ENCODE results near the gene TARS1. TPM values are rescaled to one million over a fixed set of nuclear protein-coding genes. Genes with fewer than 3 reads are reported as not detected.

Gene TARS1
- total RNA-seq, 1 donor from 2014 or later: 254 TPM

- TF ChIP-seq, protein P1, sequence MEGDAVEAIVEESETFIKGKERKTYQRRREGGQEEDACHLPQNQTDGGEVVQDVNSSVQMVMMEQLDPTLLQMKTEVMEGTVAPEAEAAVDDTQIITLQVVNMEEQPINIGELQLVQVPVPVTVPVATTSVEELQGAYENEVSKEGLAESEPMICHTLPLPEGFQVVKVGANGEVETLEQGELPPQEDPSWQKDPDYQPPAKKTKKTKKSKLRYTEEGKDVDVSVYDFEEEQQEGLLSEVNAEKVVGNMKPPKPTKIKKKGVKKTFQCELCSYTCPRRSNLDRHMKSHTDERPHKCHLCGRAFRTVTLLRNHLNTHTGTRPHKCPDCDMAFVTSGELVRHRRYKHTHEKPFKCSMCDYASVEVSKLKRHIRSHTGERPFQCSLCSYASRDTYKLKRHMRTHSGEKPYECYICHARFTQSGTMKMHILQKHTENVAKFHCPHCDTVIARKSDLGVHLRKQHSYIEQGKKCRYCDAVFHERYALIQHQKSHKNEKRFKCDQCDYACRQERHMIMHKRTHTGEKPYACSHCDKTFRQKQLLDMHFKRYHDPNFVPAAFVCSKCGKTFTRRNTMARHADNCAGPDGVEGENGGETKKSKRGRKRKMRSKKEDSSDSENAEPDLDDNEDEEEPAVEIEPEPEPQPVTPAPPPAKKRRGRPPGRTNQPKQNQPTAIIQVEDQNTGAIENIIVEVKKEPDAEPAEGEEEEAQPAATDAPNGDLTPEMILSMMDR (IDR thresholded peaks at IDR 0.05): no peak
- no peak overlapping the region for H3K4me3 Mint-ChIP-seq (ENCODE audit: unreplicated experiment)
- H3K36me3 Mint-ChIP-seq (ENCODE audit: low read depth): peaks cover 56% of the 10 kb centered on the region
- no peaks in the 10 kb centered on the region for H3K9me3 Mint-ChIP-seq (ENCODE audit: low read depth)
- DNase-seq (ENCODE audit: low spot score): no peak
- no peak overlapping the region for H3K27ac Mint-ChIP-seq (ENCODE audit: unreplicated experiment)
- no peaks in the 10 kb centered on the region for H3K27me3 Mint-ChIP-seq (ENCODE audit: low read depth)
- peaks cover 4% of the 10 kb centered on the region for H3K4me1 Mint-ChIP-seq (ENCODE audit: low read depth)
Observed at GRCh38 chr5:33457126-33457525, 16.4 kb downstream of the TARS1 start.

- Mint-ChIP-seq H3K9me3 (ENCODE audit: low read depth) (no peaks in the 10 kb centered on the region), H3K27me3 (ENCODE audit: low read depth) (no peaks in the 10 kb centered on the region), H3K4me3 (ENCODE audit: unreplicated experiment) (no peak overlapping the region), H3K27ac (ENCODE audit: unreplicated experiment) (no peak overlapping the region), H3K36me3 (ENCODE audit: low read depth) (peaks cover 59% of the 10 kb centered on the region), H3K4me1 (ENCODE audit: low read depth) (no peaks in the 10 kb centered on the region)
- TF ChIP-seq, protein P1 (IDR thresholded peaks at IDR 0.05): no peak
- no peak for DNase-seq (ENCODE audit: low spot score)
Observed at GRCh38 chr5:33457817-33458216, 17.1 kb downstream of the TARS1 start.

DNA sequence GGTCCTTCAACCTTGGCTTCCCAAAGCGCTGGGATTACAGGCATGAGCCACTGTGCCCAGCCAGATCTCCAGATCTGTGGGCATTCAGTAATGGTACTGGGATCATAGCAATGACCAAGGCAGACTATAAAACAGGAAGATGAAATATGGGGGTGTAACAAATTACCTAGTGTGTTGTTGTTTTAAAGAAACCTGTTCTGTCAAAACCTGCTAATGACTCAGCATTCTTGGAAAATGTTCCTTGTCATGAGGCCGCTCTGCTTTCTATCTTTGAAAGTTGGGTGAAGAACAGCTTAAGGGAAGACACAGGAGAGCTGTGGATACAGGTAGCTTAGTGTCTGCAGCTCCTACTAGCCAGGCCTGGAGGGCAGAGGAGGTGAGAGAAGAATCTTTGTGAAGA is 19.4 kb downstream of the TARS1 start:
- DNase-seq (ENCODE audit: low spot score): no peak
- H3K36me3 Mint-ChIP-seq (ENCODE audit: low read depth): peaks cover 63% of the 10 kb centered on the region
- H3K27ac Mint-ChIP-seq (ENCODE audit: unreplicated experiment): no peak overlapping the region
- TF ChIP-seq, protein P1 (IDR thresholded peaks at IDR 0.05): no peak
- no peak overlapping the region for H3K4me3 Mint-ChIP-seq (ENCODE audit: unreplicated experiment)
- H3K27me3 Mint-ChIP-seq (ENCODE audit: low read depth): no peaks in the 10 kb centered on the region
- no peaks in the 10 kb centered on the region for H3K4me1 Mint-ChIP-seq (ENCODE audit: low read depth)
- H3K9me3 Mint-ChIP-seq (ENCODE audit: low read depth): no peaks in the 10 kb centered on the region

GRCh38 chr5:33462456-33462855 is 21.7 kb downstream of the TARS1 start:
- H3K27me3 Mint-ChIP-seq (ENCODE audit: low read depth): no peaks in the 10 kb centered on the region
- H3K36me3 Mint-ChIP-seq (ENCODE audit: low read depth): peaks cover 62% of the 10 kb centered on the region
- no peaks in the 10 kb centered on the region for H3K4me1 Mint-ChIP-seq (ENCODE audit: low read depth)
- H3K27ac Mint-ChIP-seq (ENCODE audit: unreplicated experiment): no peak overlapping the region
- DNase-seq (ENCODE audit: low spot score): no peak
- H3K9me3 Mint-ChIP-seq (ENCODE audit: low read depth): no peaks in the 10 kb centered on the region
- no peak overlapping the region for H3K4me3 Mint-ChIP-seq (ENCODE audit: unreplicated experiment)
- TF ChIP-seq, protein P1 (IDR thresholded peaks at IDR 0.05): no peak

DNA sequence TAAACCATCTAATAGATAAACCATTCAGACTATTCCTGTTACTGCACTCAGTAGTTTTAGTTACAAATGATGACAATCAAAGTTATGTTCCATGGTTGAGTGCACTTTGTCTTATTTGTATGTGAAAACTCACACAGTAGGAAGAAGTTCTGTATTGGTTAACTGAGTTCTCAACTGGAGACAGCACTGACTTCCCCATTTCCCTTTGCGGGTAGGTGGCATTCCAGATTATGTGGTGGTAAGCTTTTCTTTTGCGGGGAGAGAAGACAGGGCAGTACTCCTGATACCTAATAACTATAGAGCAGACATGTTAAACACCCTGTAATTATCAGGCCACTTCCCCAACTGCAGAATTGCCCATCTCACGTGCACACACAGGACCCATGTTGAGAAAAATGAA is 24.4 kb downstream of the TARS1 start:
- DNase-seq (ENCODE audit: low spot score): no peak
- H3K4me3 Mint-ChIP-seq (ENCODE audit: unreplicated experiment): no peak overlapping the region
- peaks cover 54% of the 10 kb centered on the region for H3K36me3 Mint-ChIP-seq (ENCODE audit: low read depth)
- H3K27ac Mint-ChIP-seq (ENCODE audit: unreplicated experiment): no peak overlapping the region
- no peaks in the 10 kb centered on the region for H3K4me1 Mint-ChIP-seq (ENCODE audit: low read depth)
- H3K27me3 Mint-ChIP-seq (ENCODE audit: low read depth): no peaks in the 10 kb centered on the region
- TF ChIP-seq, protein P1 (IDR thresholded peaks at IDR 0.05): no peak
- no peaks in the 10 kb centered on the region for H3K9me3 Mint-ChIP-seq (ENCODE audit: low read depth)

Data from chondrocyte (in vitro differentiated cells).